H9 (cell line): ENCODE data around the gene TREML2. TPM values are rescaled to one million over a fixed set of nuclear protein-coding genes. Genes with fewer than 3 reads are reported as not detected.
"Not testable (repeated sequence)": the region's sequence is repeated elsewhere in the genome, so short reads cannot be mapped to it uniquely, and the experiment has no call there.

Source experiments
- DNase-seq: peaks from one replicate; pipeline ENCODE4 v3.0.0-alpha.2; 2017
- H2AFZ ChIP-seq: one replicate; pipeline ENCODE4 v1.6.1; 2013; ENCODE audit warnings: mild to moderate bottlenecking, low read length, control low read depth, moderate library complexity
- H2AK5ac ChIP-seq: 2 replicates; pipeline ENCODE4 v1.6.1; 2013; ENCODE audit warnings: low read length, control low read depth, mixed read lengths; ENCODE audit not compliant: insufficient read length
- H2BK120ac ChIP-seq: one replicate; pipeline ENCODE4 v1.6.1; 2013; ENCODE audit warnings: low read depth, mild to moderate bottlenecking, low read length, control low read depth, inconsistent platforms; ENCODE audit not compliant: poor library complexity, severe bottlenecking
- H2BK12ac ChIP-seq: 2 replicates; pipeline ENCODE4 v1.6.1; 2013; ENCODE audit warnings: low read length, control low read depth, mixed read lengths, low read depth; ENCODE audit not compliant: insufficient read length
- H2BK15ac ChIP-seq: 2 replicates; pipeline ENCODE4 v1.6.1; 2013; ENCODE audit warnings: low read depth, low read length, control low read depth
- H2BK20ac ChIP-seq: one replicate; pipeline ENCODE4 v1.6.1; 2013; ENCODE audit warnings: low read depth, mild to moderate bottlenecking, low read length, control low read depth, inconsistent platforms; ENCODE audit not compliant: poor library complexity, severe bottlenecking
- H2BK5ac ChIP-seq: 2 replicates; pipeline ENCODE4 v1.6.1; 2013; ENCODE audit warnings: low read length, control low read depth, mixed read lengths; ENCODE audit not compliant: insufficient read length
- H3K14ac ChIP-seq: 2 replicates; pipeline ENCODE4 v1.6.1; 2013; ENCODE audit warnings: low read length, control low read depth; ENCODE audit not compliant: insufficient read depth
- H3K18ac ChIP-seq: 2 replicates; pipeline ENCODE4 v1.6.1; 2013; ENCODE audit warnings: low read depth, mild to moderate bottlenecking, mixed read lengths, low read length, control low read depth; ENCODE audit not compliant: insufficient read length
- H3K23ac ChIP-seq: 2 replicates; pipeline ENCODE4 v1.6.1; 2013; ENCODE audit warnings: low read length, control low read depth, mixed read lengths, low read depth; ENCODE audit not compliant: insufficient read length
- H3K23me2 ChIP-seq: 2 replicates; pipeline ENCODE4 v1.6.1; 2013; ENCODE audit warnings: low read depth, mild to moderate bottlenecking, mixed read lengths, low read length, control low read depth; ENCODE audit not compliant: insufficient read length, poor library complexity, severe bottlenecking
- H3K27ac ChIP-seq: 2 replicates; pipeline ENCODE4 v1.5.1; 2013; ENCODE audit warnings: low read length, control low read depth, mixed read lengths, low read depth; ENCODE audit not compliant: insufficient read length
- H3K27me3 ChIP-seq: 2 replicates; pipeline ENCODE4 v1.6.1; 2013; ENCODE audit warnings: low read length, control low read depth, inconsistent platforms; ENCODE audit not compliant: insufficient read depth
- H3K4ac ChIP-seq: 2 replicates; pipeline ENCODE4 v1.6.1; 2013; ENCODE audit warnings: low read depth, mild to moderate bottlenecking, control low read depth, inconsistent platforms, low read length, moderate library complexity
- H3K4me1 ChIP-seq: 2 replicates; pipeline ENCODE4 v1.6.1; 2013; ENCODE audit warnings: low read length, control low read depth, inconsistent platforms; ENCODE audit not compliant: insufficient read depth
- H3K4me2 ChIP-seq: 2 replicates; pipeline ENCODE4 v1.6.1; 2013; ENCODE audit warnings: low read length, control low read depth, mixed read lengths; ENCODE audit not compliant: insufficient read length, insufficient read depth
- H3K56ac ChIP-seq: 2 replicates; pipeline ENCODE4 v1.6.1; 2013; ENCODE audit warnings: low read depth, mild to moderate bottlenecking, mixed read lengths, low read length, control low read depth; ENCODE audit not compliant: insufficient read length
- H3K79me1 ChIP-seq: 2 replicates; pipeline ENCODE4 v1.6.1; 2013; ENCODE audit warnings: low read depth, mild to moderate bottlenecking, moderate library complexity, low read length, control low read depth, inconsistent platforms; ENCODE audit not compliant: insufficient read depth, poor library complexity, severe bottlenecking
- H3K79me2 ChIP-seq: 2 replicates; pipeline ENCODE4 v1.6.1; 2013; ENCODE audit warnings: low read length, control low read depth, inconsistent platforms; ENCODE audit not compliant: insufficient read depth
- H3K9ac ChIP-seq: 2 replicates; pipeline ENCODE4 v1.6.1; 2013; ENCODE audit warnings: low read length, control low read depth, mixed read lengths; ENCODE audit not compliant: insufficient read length; ENCODE audit errors: extremely low read depth
- H3K9me3 ChIP-seq: one replicate; pipeline ENCODE4 v1.6.1; 2013; ENCODE audit warnings: low read depth, low read length, inconsistent platforms; ENCODE audit not compliant: control insufficient read depth
- H3T11ph ChIP-seq: one replicate; pipeline ENCODE4 v1.6.1; 2013; ENCODE audit warnings: mild to moderate bottlenecking, low read length, control low read depth, inconsistent platforms
- H4K20me1 ChIP-seq: one replicate; pipeline ENCODE4 v1.6.1; 2013; ENCODE audit not compliant: control insufficient read depth, insufficient read length, insufficient read depth
- H4K5ac ChIP-seq: 2 replicates; pipeline ENCODE4 v1.6.1; 2013; ENCODE audit warnings: low read depth, mild to moderate bottlenecking, mixed read lengths, low read length, control low read depth; ENCODE audit not compliant: insufficient read length
- H4K8ac ChIP-seq: replicated peaks from 2 replicates; pipeline ENCODE4 v1.6.1; 2013; ENCODE audit warnings: low read length, control low read depth, mixed read lengths, low read depth; ENCODE audit not compliant: insufficient read length
- H4K91ac ChIP-seq: 2 replicates; pipeline ENCODE4 v1.6.1; 2013; ENCODE audit warnings: low read depth, mild to moderate bottlenecking, moderate library complexity, mixed read lengths, low read length, control low read depth; ENCODE audit not compliant: insufficient read length
- H3K27ac Mint-ChIP-seq, 3 experiments: 2 replicates in 2 of 3; 3 replicates in 1 of 3; pipeline ENCODE4 v1.8.0; 2020 to 2021; ENCODE audit warnings: mixed read lengths in 3 of 3, mild to moderate bottlenecking in 1 of 3, moderate library complexity in 1 of 3
- H3K27me3 Mint-ChIP-seq: 2 replicates; pipeline ENCODE4 v1.8.0; 2021; ENCODE audit warnings: low read depth, mild to moderate bottlenecking, moderate library complexity, mixed read lengths
- H3K36me3 Mint-ChIP-seq, 3 experiments: 2 replicates in 2 of 3; 3 replicates in 1 of 3; pipeline ENCODE4 v1.8.0; 2020 to 2021; ENCODE audit warnings: low read depth in 3 of 3, mixed read lengths in 3 of 3; ENCODE audit not compliant: insufficient read depth in 1 of 3
- H3K4me1 Mint-ChIP-seq, 2 experiments: 2 replicates each; pipeline ENCODE4 v1.8.0; 2020; ENCODE audit warnings: mixed read lengths in 2 of 2
- H3K4me3 Mint-ChIP-seq, 2 experiments: 2 replicates in 1 of 2; 3 replicates in 1 of 2; pipeline ENCODE4 v1.8.0; 2020 to 2021; ENCODE audit warnings: mild to moderate bottlenecking in 2 of 2, mixed read lengths in 2 of 2, moderate library complexity in 1 of 2
- H3K9me3 Mint-ChIP-seq, 2 experiments: 2 replicates in 1 of 2; 3 replicates in 1 of 2; pipeline ENCODE4 v1.8.0; 2020; ENCODE audit warnings: mild to moderate bottlenecking in 2 of 2, mixed read lengths in 2 of 2, moderate library complexity in 1 of 2
- CTCF ChIP-seq: fragments of 200-600 bp; sonication (generic); conservative IDR thresholded peaks from 3 replicates; pipeline ENCODE4 v1.8.0; 2021; ENCODE audit warnings: antibody characterized with exemption, mild to moderate bottlenecking
- WGBS: extraction: QIAGEN DNeasy Blood & Tissue Kit; methylation state at CpG from one replicate; pipeline ENCODE4 v1.1.7; 2013; ENCODE audit warnings: missing lambda C conversion rate, low lambda C conversion rate, mixed read lengths; ENCODE audit not compliant: insufficient read length; ENCODE audit errors: extremely low coverage; 5-methylcytosine and 5-hydroxymethylcytosine counted together
- total RNA-seq: library from RNA; stranded (reverse); gene quantifications from 2 replicates; pipeline ENCODE4 v1.2.1, GENCODE V29; 2021

The TREML2 gene
- total RNA-seq, 1 experiment from 2014 or later = 0.07 TPM

GRCh38 chr6:41247288-41247865 is 46.4 kb upstream of the TREML2 start:
- H3K4ac ChIP-seq = no peak overlapping the region
- H3K4me3 Mint-ChIP-seq = no peak overlapping the region
- H3K79me2 ChIP-seq = no peaks in the 10 kb centered on the region
- no peaks in the 10 kb centered on the region for H4K20me1 ChIP-seq
- no peak overlapping the region for H2BK5ac ChIP-seq
- DNase-seq = no peak
- H3K23ac ChIP-seq = no peak overlapping the region
- no peak overlapping the region for H2AFZ ChIP-seq
- H3K27ac ChIP-seq = no peak overlapping the region
- H4K8ac ChIP-seq = no peak overlapping the region
- H3K79me1 ChIP-seq = no peaks in the 10 kb centered on the region
- H3K27ac Mint-ChIP-seq = no peak overlapping the region
- H3K36me3 Mint-ChIP-seq = no peaks in the 10 kb centered on the region
- H2BK12ac ChIP-seq = no peak overlapping the region
- no peaks in the 10 kb centered on the region for H3K4me1 Mint-ChIP-seq
- no peaks in the 10 kb centered on the region for H3K4me1 ChIP-seq
- H3K9ac ChIP-seq = no peak overlapping the region
- peaks cover 0 to 3% of the 10 kb centered on the region in 2 experiments; a peak in 2 of 5 replicates for H3K9me3 Mint-ChIP-seq
- H3K27me3 ChIP-seq = no peaks in the 10 kb centered on the region
- H3K56ac ChIP-seq = no peak overlapping the region
- H3K18ac ChIP-seq = no peak overlapping the region
- no peak overlapping the region for H3T11ph ChIP-seq
- H3K23me2 ChIP-seq = no peaks in the 10 kb centered on the region
- no peak overlapping the region for H4K91ac ChIP-seq
- no peak overlapping the region for H2BK20ac ChIP-seq
- no peak overlapping the region for H2BK120ac ChIP-seq
- no peak for TF ChIP-seq CTCF
- no peak overlapping the region for H3K4me2 ChIP-seq
- no peak overlapping the region for H4K5ac ChIP-seq
- no peak overlapping the region for H2AK5ac ChIP-seq
- no peak overlapping the region for H2BK15ac ChIP-seq
- no peaks in the 10 kb centered on the region for H3K9me3 ChIP-seq
- H3K27me3 Mint-ChIP-seq = peaks cover 53% of the 10 kb centered on the region
- H3K14ac ChIP-seq = no peak overlapping the region; the same call in 1 of the 2 replicates
- no CpG with 5 or more reads among the region's 9 CpGs for WGBS

GRCh38 chr6:41246529-41246928 is 45.6 kb upstream of the TREML2 start:
- not testable (repeated sequence) for H3K79me2 ChIP-seq, H2BK15ac ChIP-seq, H3K56ac ChIP-seq, H3K14ac ChIP-seq, H4K5ac ChIP-seq, H3K36me3 Mint-ChIP-seq, H3K4me3 Mint-ChIP-seq, DNase-seq, H3K9ac ChIP-seq, H3K18ac ChIP-seq, H3K9me3 ChIP-seq, H3K23ac ChIP-seq, H3K4me2 ChIP-seq, H2AK5ac ChIP-seq, H3K9me3 Mint-ChIP-seq, H3K27ac ChIP-seq, H3K27ac Mint-ChIP-seq, H3K4me1 Mint-ChIP-seq, H2BK20ac ChIP-seq, H4K91ac ChIP-seq, H3K27me3 ChIP-seq, H2BK5ac ChIP-seq, H3K4me1 ChIP-seq, H3K79me1 ChIP-seq, H4K20me1 ChIP-seq, H3T11ph ChIP-seq, H2BK12ac ChIP-seq, H2BK120ac ChIP-seq, H4K8ac ChIP-seq, H3K4ac ChIP-seq, H2AFZ ChIP-seq, H3K23me2 ChIP-seq
- no CpG with 5 or more reads among the region's 4 CpGs for WGBS
- peaks cover 51% of the 10 kb centered on the region for H3K27me3 Mint-ChIP-seq
